ENCODE results near the gene FMN1. TPM values are rescaled to one million over a fixed set of nuclear protein-coding genes. Genes with fewer than 3 reads are reported as not detected.

Gene FMN1
- total RNA-seq, 6 donors from 2014 or later = 20.2 to 176 (median 53.8) TPM

DNA sequence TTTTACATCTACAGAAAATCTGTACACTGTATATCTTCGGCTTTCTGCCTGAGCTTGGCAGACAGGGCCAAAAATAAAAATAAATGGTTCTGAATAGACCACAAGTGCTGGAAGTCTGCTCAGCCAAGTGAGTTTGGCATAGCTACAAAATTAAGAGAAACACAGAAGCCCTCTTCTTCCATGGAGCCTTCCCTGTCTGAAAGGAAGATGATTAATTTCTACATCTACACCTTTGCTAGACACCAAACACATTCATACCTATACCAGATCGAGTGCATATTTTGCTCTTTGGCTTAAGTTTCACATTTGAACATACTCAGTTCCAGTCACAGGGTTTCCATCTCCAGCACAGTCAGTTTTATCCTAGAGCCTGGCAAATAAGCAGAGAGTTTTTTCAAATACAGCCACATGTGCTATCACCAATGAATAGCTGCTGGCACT is 252.1 kb downstream of the FMN1 start:
- DNase-seq = no peak
- Histone ChIP-seq H3K36me3 (no peaks in the 10 kb centered on the region), H3K27me3 (no peaks in the 10 kb centered on the region), H3K4me1 (no peaks in the 10 kb centered on the region), H3K9me3 (no peaks in the 10 kb centered on the region), H3K4me3 (no peak overlapping the region), H3K27ac (no peak overlapping the region)
- WGBS, 2 donors = 67 to 68% methylated on average over 2 of the region's 2 CpGs
- TF ChIP-seq, protein P1, sequence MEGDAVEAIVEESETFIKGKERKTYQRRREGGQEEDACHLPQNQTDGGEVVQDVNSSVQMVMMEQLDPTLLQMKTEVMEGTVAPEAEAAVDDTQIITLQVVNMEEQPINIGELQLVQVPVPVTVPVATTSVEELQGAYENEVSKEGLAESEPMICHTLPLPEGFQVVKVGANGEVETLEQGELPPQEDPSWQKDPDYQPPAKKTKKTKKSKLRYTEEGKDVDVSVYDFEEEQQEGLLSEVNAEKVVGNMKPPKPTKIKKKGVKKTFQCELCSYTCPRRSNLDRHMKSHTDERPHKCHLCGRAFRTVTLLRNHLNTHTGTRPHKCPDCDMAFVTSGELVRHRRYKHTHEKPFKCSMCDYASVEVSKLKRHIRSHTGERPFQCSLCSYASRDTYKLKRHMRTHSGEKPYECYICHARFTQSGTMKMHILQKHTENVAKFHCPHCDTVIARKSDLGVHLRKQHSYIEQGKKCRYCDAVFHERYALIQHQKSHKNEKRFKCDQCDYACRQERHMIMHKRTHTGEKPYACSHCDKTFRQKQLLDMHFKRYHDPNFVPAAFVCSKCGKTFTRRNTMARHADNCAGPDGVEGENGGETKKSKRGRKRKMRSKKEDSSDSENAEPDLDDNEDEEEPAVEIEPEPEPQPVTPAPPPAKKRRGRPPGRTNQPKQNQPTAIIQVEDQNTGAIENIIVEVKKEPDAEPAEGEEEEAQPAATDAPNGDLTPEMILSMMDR (IDR thresholded peaks at IDR 0.05) = no peak
- TF ChIP-seq EP300 (IDR thresholded peaks at IDR 0.05) (no peak), POLR2AphosphoS5 (IDR thresholded peaks at IDR 0.05) (no peak), POLR2A (IDR thresholded peaks at IDR 0.05) (no peak)
- ATAC-seq (ENCODE audit: low FRiP score in 2 of 2) = no peak

DNA sequence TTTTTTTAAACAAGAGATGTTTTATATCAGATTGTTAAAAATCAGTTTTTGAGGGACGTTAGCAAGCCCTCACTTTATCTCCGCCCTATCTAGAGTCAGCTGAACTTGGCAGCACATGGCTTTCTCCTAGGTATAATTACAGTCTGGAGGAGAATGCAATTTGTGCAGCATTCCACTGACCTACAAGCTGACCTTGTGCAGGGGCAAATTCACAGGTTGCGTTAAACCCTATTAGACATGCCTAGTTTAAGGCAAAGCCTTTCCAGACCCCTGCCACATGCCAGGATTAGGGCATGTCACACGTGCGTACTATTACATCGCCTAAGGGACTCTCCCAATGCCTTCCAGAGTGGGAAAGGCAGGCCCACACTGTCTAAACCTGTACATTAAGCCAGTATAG is 252.7 kb downstream of the FMN1 start:
- H3K4me3 ChIP-seq = no peak overlapping the region
- no peaks in the 10 kb centered on the region for H3K36me3 ChIP-seq
- 86 to 88% methylated on average over 6 of the region's 6 CpGs for WGBS, 2 donors
- ATAC-seq (ENCODE audit: low FRiP score in 2 of 2) (no peak), DNase-seq (no peak)
- no peak for TF ChIP-seq EP300 (IDR thresholded peaks at IDR 0.05)
- no peak for TF ChIP-seq POLR2AphosphoS5 (IDR thresholded peaks at IDR 0.05)
- TF ChIP-seq, protein P1 (IDR thresholded peaks at IDR 0.05) = no peak
- TF ChIP-seq POLR2A (IDR thresholded peaks at IDR 0.05) = no peak
- H3K4me1 ChIP-seq = no peaks in the 10 kb centered on the region
- no peak overlapping the region for H3K27ac ChIP-seq
- H3K27me3 ChIP-seq = no peaks in the 10 kb centered on the region
- H3K9me3 ChIP-seq = no peaks in the 10 kb centered on the region

DNA sequence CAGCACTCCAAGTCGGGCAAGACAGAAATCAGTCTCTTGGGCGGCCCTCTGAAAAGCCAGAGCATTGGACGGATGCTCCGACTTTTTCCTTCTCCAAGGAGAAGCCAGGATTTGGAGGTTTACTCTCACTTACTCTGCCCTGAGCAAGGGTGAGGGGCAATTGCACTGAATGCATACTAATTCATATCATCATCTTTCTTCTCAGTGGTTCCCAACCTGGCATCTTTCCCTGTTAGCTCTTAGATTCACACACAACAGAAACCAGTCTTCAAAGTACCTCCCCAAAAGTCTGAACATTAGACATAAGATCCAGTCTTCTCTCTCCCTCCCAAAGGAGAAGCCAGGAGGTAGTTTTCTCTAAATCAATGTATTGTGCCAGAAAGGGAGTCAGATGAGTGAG is 257.5 kb downstream of the FMN1 start:
- TF ChIP-seq, protein P1 (IDR thresholded peaks at IDR 0.05) = no peak
- TF ChIP-seq EP300 (IDR thresholded peaks at IDR 0.05) (no peak), POLR2AphosphoS5 (IDR thresholded peaks at IDR 0.05) (no peak), POLR2A (IDR thresholded peaks at IDR 0.05) (no peak)
- H3K4me1 ChIP-seq = no peaks in the 10 kb centered on the region
- H3K36me3 ChIP-seq = no peaks in the 10 kb centered on the region
- no peak for DNase-seq
- 90 to 92% methylated on average over 4 of the region's 4 CpGs for WGBS, 2 donors
- H3K4me3 ChIP-seq = no peak overlapping the region
- no peaks in the 10 kb centered on the region for H3K27me3 ChIP-seq
- H3K9me3 ChIP-seq = no peaks in the 10 kb centered on the region
- no peak for ATAC-seq (ENCODE audit: low FRiP score in 2 of 2)
- H3K27ac ChIP-seq = no peak overlapping the region

DNA sequence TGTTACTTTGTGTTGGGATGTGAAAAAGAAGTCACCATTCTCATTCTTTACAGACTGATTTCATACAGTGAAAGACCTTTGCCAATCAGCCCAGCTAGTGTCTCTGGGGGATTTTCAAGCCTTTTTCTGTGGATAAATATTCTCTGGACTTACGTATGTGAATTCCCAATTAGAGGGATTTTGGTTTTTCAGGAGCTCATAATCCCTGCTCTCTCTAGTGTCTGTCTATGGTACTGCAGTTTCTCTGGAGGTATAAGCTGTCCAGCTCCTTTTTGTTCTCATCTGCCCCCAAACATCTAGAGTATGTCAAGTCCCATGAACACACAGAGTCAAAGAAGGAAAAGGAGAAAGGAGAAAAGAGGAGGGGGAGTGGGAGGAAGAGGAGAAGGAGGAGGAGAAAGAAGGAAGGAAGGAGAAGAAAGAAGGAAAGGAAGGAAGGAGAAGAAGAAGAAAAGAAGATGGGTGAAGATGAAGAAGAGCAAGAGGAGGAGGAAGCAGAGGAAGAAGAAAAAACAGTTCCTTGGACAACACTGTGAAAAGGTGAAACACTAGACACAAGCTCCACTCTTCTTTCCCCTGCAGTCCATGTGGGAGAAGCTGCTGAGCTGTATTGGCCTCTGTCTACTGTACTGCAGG is 258.1 kb downstream of the FMN1 start:
- Histone ChIP-seq H3K27me3 (no peaks in the 10 kb centered on the region), H3K36me3 (no peaks in the 10 kb centered on the region), H3K4me1 (no peaks in the 10 kb centered on the region), H3K9me3 (no peaks in the 10 kb centered on the region), H3K4me3 (no peak overlapping the region), H3K27ac (no peak overlapping the region)
- peak in 1 of 2 donors; percentile 73 for ATAC-seq (ENCODE audit: low FRiP score in 2 of 2)
- no peak for DNase-seq
- 45 to 70% methylated on average over 1 of the region's 1 CpG for WGBS, 2 donors
- TF ChIP-seq, protein P1 (IDR thresholded peaks at IDR 0.05) = peak in 5 of 6 experiments; percentile 15 to 50 (median 40)
- TF ChIP-seq EP300 (IDR thresholded peaks at IDR 0.05) = no peak

DNA sequence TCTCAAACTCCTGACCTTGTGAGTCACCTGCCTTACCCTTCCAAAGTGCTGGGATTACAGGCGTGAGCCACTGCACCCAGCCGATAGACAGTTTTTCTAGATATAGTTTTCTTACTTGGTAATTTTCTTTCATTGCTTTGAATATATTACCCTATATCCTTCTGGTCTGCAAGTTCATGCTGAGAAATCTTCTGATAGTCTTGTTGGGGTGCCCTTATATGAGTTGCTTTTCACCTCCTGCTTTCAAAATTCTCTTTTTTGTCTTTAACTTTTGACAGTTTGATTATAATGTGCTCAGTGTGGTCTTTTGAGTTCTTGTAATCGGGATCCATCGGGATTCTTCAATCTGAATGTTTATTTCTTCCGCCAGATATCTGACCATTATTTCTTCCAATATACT is 259.4 kb downstream of the FMN1 start:
- Histone ChIP-seq H3K9me3 (no peaks in the 10 kb centered on the region), H3K4me3 (no peak overlapping the region), H3K27ac (no peak overlapping the region), H3K36me3 (no peaks in the 10 kb centered on the region), H3K27me3 (no peaks in the 10 kb centered on the region), H3K4me1 (no peaks in the 10 kb centered on the region)
- TF ChIP-seq POLR2A (IDR thresholded peaks at IDR 0.05) (no peak), EP300 (IDR thresholded peaks at IDR 0.05) (no peak), POLR2AphosphoS5 (IDR thresholded peaks at IDR 0.05) (no peak)
- TF ChIP-seq, protein P1 (IDR thresholded peaks at IDR 0.05) = no peak
- no peak for DNase-seq
- ATAC-seq (ENCODE audit: low FRiP score in 2 of 2) = no peak
- 90 to 96% methylated on average over 5 of the region's 5 CpGs for WGBS, 2 donors

Data from upper lobe of left lung (tissue), 6 donors.